Ishikawa (cell line): ENCODE measurements around the gene CLSTN2.
A peak's percentile ranks its signal among the peaks of the same experiment; 100 is the strongest.

ENCODE experiments used
- FOXM1 ChIP-seq: IDR thresholded peaks from 2 replicates; pipeline ENCODE4 v1.6.1; 2012; ENCODE audit warnings: low read depth, borderline replicate concordance
- MAX ChIP-seq: IDR thresholded peaks from 2 replicates; pipeline ENCODE4 v1.6.1; 2012
- RAD21 ChIP-seq: IDR thresholded peaks from 2 replicates; pipeline ENCODE4 v1.6.1; 2012; ENCODE audit warnings: low read depth
- REST ChIP-seq: IDR thresholded peaks from 2 replicates; pipeline ENCODE4 v1.6.1; 2012; ENCODE audit warnings: low read depth, mild to moderate bottlenecking
- TAF1 ChIP-seq: IDR thresholded peaks from 2 replicates; pipeline ENCODE4 v1.6.1; 2012; ENCODE audit warnings: low read depth, mild to moderate bottlenecking
- TCF12 ChIP-seq: IDR thresholded peaks from 2 replicates; pipeline ENCODE4 v1.6.1; 2012; ENCODE audit warnings: low read depth
- YY1 ChIP-seq: IDR thresholded peaks from 2 replicates; pipeline ENCODE4 v1.6.1; 2012; ENCODE audit warnings: low read depth
- ZBTB7A ChIP-seq: IDR thresholded peaks from 2 replicates; pipeline ENCODE4 v1.6.1; 2012; ENCODE audit warnings: low read depth

GRCh38 chr3:139970526-139970925 lies 35.5 kb downstream of the CLSTN2 start:
- TF ChIP-seq TCF12: no peak
- TF ChIP-seq YY1: no peak
- TF ChIP-seq MAX: no peak
- TF ChIP-seq REST: peak; percentile 80
- TF ChIP-seq ZBTB7A: no peak
- no peak for TF ChIP-seq FOXM1
- no peak for TF ChIP-seq TAF1
- no peak for TF ChIP-seq RAD21
